SH-SY5Y (cell line): Measurements from ENCODE around the gene NCKAP5.
A peak's percentile ranks its signal among the peaks of the same experiment; 100 is the strongest.

Source experiments
- GATA2 ChIP-seq: IDR thresholded peaks from 2 replicates; pipeline ENCODE4 v1.6.1; 2011; ENCODE audit warnings: mild to moderate bottlenecking, low read depth, low read length
- GATA3 ChIP-seq: IDR thresholded peaks from 2 replicates; pipeline ENCODE4 v1.6.1; 2011; ENCODE audit warnings: low read depth, mild to moderate bottlenecking, low read length, moderate library complexity

NCKAP5 gene

GRCh38 chr2:133177196-133177595, 391.1 kb downstream of the NCKAP5 start:
- no peak for TF ChIP-seq GATA2
- TF ChIP-seq GATA3: no peak

DNA sequence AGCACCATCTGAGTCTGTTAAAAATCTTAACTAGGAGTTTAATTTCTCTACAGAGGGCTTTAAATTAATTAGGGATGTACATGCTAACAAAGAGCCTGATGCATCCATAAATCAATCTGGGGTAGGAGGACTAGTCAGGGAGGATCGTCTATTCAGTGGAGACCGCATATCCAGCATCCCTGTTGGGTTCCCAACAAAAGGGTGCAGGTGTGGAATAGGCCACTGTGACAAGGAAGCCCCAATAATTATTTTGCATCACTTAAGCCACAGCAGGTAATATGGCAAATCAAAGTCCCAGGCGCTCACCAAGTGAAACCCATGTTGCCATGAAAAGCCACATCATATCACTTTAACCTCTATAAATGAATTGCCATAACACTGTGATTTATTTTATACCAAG, 392.3 kb downstream of the NCKAP5 start:
- TF ChIP-seq GATA3 (no peak), GATA2 (no peak)

DNA sequence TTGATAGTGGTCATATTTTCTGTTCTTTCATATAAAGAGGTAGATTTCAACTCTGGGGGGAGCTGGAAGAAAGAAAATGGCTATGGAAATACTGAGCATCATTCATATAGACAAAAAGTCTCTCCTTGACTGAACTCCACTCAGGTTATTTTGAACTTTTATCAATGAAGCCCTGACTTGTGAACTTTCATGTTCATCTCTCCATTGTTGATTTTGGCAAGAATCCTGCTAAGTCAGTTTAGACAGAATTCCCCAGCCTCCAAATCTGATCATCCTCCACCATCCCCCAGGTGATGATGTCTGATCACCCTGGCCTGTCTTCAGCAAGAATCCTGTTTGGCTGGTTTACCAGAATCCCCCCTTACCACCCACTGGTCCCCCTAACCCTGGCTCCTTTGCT, 395.0 kb downstream of the NCKAP5 start:
- TF ChIP-seq GATA2 (no peak), GATA3 (no peak)

GRCh38 chr2:133171393-133172004, 396.8 kb downstream of the NCKAP5 start:
- no peak for TF ChIP-seq GATA3
- no peak for TF ChIP-seq GATA2

- TF ChIP-seq GATA3 (no peak; the same call in 1 of the 2 replicates), GATA2 (peak; percentile 51)
Observed at GRCh38 chr2:133169274-133169912, 398.9 kb downstream of the NCKAP5 start.

- no peak for TF ChIP-seq GATA2
- TF ChIP-seq GATA3: no peak
Observed at GRCh38 chr2:133167990-133168389, 400.3 kb downstream of the NCKAP5 start.

- TF ChIP-seq GATA3 (no peak), GATA2 (no peak)
Observed at GRCh38 chr2:133167223-133167622, 401.0 kb downstream of the NCKAP5 start.

- no peak for TF ChIP-seq GATA2
- TF ChIP-seq GATA3: no peak
Observed at GRCh38 chr2:133166031-133166430, 402.2 kb downstream of the NCKAP5 start.

- TF ChIP-seq GATA3: no peak
- no peak for TF ChIP-seq GATA2
Observed at GRCh38 chr2:133163111-133163510, 405.2 kb downstream of the NCKAP5 start.

GRCh38 chr2:133158442-133158841, 409.8 kb downstream of the NCKAP5 start:
- TF ChIP-seq GATA2 (no peak), GATA3 (no peak)

- TF ChIP-seq GATA3: no peak
- TF ChIP-seq GATA2: no peak
Observed at GRCh38 chr2:133158024-133158423, 410.2 kb downstream of the NCKAP5 start.

GRCh38 chr2:133157141-133157540, 411.1 kb downstream of the NCKAP5 start:
- TF ChIP-seq GATA3: no peak
- TF ChIP-seq GATA2: no peak

DNA sequence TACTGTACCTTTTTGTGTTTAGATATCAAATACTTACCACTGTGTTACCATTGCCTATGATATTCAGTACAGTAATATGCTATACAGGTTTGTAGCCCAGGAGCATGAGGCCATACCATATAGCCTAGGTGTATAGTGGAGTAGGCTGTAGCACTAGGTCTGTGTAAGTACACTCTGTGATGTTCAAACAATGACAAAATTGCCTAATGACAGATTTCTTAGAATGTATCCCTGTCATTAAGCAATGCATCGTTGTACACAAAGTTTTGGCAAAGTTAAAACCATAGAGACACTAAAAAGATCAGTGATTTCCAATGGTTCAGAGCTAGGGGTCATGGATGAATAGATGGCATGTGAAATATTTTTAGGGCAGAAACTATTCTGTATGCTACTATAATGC, 415.5 kb downstream of the NCKAP5 start:
- TF ChIP-seq GATA3: no peak
- TF ChIP-seq GATA2: no peak

DNA sequence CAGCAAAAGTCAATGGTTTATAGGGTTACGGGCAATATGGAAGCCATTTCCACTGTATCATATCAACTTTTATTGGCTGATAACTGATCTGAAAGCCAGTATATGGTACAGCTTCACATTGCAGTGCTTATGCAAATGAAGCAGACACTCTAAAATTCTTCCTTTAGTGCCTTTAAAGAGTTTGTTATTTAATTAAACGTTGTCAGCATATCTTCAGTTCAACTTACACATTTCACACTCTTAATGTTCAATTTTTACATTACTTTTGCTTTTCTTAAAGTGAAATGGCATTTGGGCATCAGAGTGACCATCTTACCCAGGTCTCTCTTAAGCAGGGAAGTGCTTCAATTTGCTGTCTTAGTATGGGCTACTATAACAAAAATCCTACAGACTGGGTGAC, 420.1 kb downstream of the NCKAP5 start:
- TF ChIP-seq GATA2 (no peak), GATA3 (no peak)

DNA sequence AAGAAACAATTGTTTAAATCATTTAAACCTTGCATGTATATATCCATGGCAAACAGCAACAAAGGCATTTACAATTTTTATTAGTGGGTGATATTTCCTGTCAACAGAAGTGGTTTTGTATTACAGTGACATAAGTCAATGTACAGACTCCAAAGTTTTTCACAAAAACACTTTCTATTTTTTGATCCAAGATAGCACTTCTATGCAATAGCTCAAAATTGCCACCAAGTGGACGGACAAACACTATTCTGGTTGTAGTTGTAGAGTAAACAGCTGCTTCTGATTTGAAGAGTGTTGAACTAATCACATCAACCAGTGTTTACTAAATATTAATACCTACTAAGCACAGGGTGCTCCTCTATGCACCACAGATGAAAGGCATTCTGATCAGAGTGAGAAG, 421.4 kb downstream of the NCKAP5 start:
- TF ChIP-seq GATA2 (no peak), GATA3 (no peak)

DNA sequence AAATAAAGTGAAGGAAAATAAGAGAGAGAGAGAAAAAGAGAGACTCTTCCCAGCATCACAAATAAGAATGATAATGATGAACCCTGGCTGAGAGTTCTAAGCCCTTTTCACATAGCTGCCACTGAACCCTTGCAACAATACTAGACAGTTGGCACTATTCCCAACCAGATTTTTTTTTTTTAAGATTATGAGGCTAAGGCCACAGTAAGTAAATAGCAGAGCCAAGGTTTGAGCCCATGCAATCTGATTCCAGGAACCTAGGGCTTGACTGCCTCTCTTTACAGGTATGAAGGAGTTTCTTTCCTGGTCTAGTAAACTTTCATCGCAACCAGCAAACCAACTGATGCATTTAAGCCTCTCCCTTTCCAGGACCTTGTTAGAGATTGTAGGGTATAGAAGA, 424.6 kb downstream of the NCKAP5 start:
- TF ChIP-seq GATA3 (no peak), GATA2 (no peak)

DNA sequence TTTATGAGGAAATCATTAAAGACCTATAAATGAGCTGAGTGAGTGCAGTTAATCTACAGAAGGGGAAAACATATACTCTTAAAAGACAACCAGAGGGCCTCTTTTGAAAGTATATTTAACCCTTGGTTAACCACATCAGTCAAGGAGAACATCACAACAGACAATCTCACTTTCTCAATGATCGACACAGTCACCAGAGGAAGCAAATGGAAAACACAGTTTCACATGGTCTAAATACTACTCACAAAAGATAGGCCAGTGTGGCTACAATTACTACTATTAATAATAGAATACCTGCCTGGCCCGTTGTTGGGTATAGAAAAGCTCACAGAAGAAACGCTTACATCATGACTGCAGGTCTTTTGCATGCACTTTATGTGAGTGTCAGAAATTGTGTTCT, 426.2 kb downstream of the NCKAP5 start:
- TF ChIP-seq GATA3 (no peak), GATA2 (no peak)
